Renal cortical epithelial cell (primary cell): ENCODE results near the gene CCDC18. TPM values are rescaled to one million over a fixed set of nuclear protein-coding genes. Genes with fewer than 3 reads are reported as not detected.
"Not testable (repeated sequence)": the region's sequence is repeated elsewhere in the genome, so short reads cannot be mapped to it uniquely, and the experiment has no call there.

Source experiments
- DNase-seq: peaks from one replicate; pipeline ENCODE4 v3.0.0-alpha.2; 2011; ENCODE audit warnings: low read depth
- total RNA-seq: library from RNA; depleted of rRNA; stranded (reverse); fragments of >200 nt; gene quantifications from 2 replicates; pipeline ENCODE4 v1.2.3, GENCODE V29; 2014

The CCDC18 gene
- total RNA-seq, 1 donor from 2014 or later, result 9.7 TPM

DNA sequence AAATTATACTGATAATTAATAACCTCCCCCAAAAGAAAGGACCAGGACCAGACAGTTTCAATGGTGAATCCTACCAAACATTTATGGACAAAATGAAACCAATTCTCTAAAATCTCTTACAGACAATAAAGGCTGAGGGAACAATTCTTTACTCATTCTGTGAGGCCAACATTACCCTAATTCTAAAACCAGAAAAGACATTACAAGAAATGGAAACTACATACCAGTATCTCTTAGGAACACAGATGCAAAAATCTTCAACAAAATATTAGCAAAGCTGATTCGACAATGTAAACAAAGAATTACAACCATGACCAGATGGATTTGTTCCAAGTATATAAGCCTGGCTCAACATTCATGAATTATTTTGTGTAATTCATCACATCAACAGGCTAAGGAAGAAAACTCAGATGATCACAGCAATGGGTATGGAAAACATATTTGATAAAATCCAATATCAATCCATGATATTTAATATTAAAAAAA is 8.9 kb upstream of the CCDC18 start:
- no peak for DNase-seq

DNA sequence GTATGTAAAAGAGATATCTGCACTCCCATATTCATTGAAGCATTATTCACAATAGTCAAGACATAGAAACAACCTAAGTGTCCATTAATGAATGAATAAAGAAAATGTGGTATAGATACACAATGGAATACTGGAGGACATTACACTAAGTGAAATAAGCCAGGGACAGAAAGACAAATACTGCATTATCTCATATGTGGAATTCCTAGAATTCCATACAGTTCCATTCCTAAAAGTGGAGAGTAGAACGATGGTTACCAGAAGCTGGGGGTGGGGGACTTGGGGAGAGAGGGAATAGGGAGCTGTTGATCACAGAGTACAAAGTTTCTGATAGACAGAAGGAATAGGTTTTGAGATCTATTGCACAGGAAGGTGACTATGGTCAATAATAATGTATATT is 7.7 kb upstream of the CCDC18 start:
- DNase-seq, result no peak

- not testable (repeated sequence) for DNase-seq
Measured at GRCh38 chr1:93174638-93175037, 5.9 kb upstream of the CCDC18 start.

- DNase-seq, result peak; percentile 52
Measured at GRCh38 chr1:93177991-93178390, 2.5 kb upstream of the CCDC18 start.

DNA sequence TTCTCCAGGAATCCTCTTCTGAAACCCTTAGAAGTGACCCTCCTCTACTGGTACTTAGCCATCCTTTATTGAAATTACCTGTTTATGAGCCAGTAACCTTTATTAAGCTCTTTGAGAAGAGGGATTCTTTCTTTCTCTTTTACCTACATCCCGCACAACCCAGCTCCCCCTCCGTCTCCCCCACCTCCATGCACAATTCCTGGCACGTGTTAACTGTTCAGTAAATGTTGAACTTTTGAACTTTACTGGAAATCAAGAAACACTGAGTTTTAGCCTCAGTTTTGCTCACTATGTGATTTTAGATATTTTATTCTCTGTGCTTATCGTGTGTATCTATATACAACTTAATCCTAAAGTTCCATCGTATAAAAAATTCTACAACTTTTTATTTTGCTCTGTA is 2.1 kb upstream of the CCDC18 start:
- peak; percentile 9 for DNase-seq

DNA sequence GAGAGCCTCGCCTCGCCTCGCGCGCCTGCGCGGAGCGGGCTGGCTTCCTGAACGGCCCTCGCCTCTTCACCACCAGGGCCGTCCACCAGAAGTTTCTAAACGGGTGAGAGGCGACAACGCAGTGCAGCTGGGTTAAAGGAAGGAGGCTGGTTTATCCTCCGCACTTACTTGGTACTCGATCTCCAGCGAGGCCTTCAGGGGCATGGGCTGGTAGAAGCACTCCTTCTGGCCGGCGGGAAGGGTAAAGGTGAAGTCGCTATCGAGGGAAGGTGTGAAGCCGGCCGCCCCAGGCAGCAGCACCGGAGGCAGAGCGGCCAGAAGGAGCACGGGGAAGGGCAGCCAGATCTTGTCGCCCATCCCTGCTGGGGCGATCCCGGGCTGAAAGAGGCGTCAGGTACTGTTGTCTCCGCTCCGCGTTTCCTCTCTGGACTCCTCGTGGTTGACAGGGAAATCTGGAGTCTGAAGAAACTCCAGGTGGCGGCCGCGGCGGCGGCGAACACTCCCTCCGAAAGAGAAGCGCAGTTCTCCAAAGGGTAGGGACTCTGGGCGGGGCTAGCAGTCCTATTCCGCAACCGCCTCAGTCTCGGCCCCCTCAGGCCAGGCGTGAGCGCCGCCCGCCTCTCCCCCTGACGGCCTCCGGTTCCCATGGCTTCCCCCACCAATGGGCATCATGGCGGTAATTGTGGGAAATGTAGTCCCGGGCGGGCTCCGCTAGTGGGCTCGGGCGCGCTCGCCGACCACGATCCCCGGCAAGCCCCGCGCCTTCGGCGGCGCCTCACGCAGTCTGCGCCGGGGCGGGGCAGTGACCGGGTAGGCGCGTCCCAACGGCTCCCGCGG is 420 bp upstream of the CCDC18 start, which contains the start of gene TMED5:
Gene TMED5, minus strand, starts transcription at position 528 of the 837 bp plus-strand sequence. Its CDS starts 171 bp downstream, at position 357.
- DNase-seq, result peak; percentile 92

DNA sequence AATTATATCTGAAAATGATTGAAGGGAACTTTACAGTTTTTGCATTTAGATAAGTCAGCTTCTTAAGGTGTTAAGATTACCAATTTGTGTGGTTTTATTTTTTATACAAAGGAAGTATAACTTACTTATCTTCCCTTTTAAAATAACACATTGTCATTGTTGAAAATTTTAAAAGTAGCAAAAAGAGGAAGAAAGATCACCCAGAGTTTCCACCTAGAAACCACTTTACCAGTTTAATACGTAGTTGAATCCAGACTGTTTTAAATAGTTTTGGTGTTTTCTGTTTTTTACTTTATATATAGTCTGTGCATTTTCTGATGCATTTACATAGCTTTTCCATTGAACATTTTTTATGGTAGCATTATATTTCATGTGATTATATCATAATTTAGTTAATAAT is 6.1 kb downstream of the CCDC18 start:
- DNase-seq, result no peak

GRCh38 chr1:93190432-93190831 is 9.9 kb downstream of the CCDC18 start:
- DNase-seq, result no peak

DNA sequence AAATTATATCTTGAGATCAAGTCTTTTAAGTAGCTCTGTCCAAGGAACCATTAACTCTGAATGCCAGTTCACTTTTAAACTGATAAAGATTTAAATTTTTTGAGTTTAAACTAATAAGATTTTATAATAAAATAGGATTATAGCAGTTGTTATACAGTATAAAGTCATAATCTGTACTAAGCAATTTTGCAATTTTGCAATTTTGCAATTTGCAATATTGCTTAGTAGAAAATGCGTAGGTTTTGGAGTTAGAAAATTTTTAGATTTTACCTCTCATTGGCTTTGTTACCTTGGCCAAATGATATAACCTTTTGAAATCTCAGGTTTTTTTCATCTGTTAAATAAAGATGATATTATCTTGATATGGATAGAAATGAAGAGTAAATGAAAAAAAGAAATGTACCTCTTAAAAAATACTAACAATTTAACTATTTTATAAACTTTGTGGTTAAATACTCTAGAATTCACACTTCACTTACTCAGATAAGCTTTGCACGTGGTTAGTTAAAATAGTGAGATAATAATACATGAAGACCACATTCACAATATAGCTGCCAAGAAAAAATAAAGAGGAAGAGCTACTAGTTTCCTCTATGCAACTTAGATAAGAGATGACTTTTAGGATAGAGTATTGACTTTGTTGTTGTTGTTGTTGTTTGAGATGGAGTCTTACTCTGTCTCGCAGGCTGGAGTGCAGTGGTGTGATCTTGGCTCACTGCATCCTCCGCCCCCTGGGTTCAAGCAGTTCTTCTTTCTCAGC is 13.9 kb downstream of the CCDC18 start:
- DNase-seq, result no peak

GRCh38 chr1:93196591-93196990 is 16.1 kb downstream of the CCDC18 start:
- peak; percentile 34 for DNase-seq

DNA sequence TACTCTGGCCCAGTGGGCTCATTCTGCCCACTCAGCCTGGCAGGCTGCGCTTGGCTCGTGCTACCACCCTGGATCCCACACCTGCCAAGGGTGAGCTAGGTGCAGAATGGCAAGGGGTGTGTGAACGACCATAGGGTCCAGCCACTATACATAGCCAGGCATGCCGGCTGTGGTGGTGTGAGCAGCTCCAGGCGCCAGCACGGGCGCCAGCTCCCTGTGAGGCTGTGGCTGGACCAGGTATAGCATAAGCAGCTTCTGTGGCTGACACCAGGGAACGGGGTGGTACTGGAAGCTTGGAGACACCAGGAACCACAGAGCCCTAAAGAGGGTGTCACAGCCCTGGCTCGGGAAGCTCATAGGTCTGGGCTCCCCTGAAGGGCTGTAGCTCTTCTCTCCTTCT is 18.6 kb downstream of the CCDC18 start:
- no peak for DNase-seq

DNA sequence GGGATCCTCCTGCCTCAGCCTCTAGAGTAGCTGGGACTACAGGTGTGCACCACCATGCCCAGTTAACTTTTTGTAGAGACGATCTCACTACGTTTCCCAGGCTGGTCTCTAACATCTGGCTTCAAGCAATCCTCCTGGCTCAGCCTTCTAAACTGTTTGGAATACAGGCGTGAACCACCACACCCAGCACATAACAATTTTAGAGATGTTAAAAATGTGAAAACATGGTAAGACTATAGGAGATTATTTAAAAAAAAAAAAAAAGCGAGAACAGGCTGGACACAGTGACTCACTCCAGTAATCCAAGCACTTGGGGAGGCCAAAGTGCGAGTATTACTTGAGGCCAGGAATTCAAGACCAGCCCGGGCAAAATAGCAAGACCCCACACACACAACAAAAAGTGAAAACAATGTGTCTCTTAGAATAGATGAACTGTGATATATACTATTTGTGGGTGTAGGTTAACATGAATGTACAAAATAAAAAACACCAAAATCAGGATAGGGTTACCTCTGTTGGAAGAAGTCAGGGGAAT is 19.6 kb downstream of the CCDC18 start:
- no peak for DNase-seq

GRCh38 chr1:93200714-93201113 is 20.2 kb downstream of the CCDC18 start:
- DNase-seq, result no peak

GRCh38 chr1:93205892-93206566 is 25.5 kb downstream of the CCDC18 start:
- no peak for DNase-seq

DNA sequence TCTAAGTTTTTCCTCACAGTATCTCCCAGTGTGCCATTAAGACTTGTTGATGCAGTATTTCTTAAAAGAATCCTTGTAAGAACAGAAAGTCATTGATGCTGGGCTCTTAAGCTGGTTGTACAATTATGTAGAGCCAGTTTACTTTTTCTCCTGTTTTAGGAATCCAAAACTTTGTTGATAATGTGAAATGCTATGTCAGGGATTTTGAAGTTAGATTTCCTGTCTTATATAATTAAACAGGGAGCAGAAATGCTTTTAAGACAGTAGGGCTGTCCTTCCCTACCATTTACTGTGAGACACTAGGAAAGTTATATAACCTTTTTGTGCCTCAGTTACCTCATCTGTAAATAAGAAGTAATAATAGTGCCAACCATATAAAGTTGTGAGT is 26.0 kb downstream of the CCDC18 start:
- DNase-seq, result no peak

DNA sequence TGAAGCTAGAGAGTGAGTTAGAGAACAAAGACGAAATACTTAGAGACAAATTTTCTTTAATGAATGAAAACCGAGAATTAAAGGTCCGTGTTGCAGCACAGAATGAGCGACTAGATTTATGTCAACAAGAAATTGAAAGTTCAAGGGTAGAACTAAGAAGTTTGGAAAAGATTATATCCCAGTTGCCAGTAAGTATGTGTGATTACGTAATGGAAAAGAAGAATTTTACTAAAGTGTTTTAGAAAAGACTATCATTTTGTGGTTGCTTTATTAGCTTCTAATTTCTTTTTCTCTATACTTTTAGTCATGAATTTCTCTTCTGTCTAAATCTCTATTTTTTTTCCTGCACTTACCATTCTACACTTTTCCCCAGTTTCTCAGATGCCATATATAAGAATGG is 26.7 kb downstream of the CCDC18 start:
- no peak for DNase-seq

GRCh38 chr1:93215322-93215721 is 34.8 kb downstream of the CCDC18 start:
- DNase-seq, result no peak

GRCh38 chr1:93219443-93219842 is 38.9 kb downstream of the CCDC18 start:
- DNase-seq, result peak; percentile 68

- not testable (repeated sequence) for DNase-seq
Measured at GRCh38 chr1:93220716-93221115, 40.2 kb downstream of the CCDC18 start.

DNA sequence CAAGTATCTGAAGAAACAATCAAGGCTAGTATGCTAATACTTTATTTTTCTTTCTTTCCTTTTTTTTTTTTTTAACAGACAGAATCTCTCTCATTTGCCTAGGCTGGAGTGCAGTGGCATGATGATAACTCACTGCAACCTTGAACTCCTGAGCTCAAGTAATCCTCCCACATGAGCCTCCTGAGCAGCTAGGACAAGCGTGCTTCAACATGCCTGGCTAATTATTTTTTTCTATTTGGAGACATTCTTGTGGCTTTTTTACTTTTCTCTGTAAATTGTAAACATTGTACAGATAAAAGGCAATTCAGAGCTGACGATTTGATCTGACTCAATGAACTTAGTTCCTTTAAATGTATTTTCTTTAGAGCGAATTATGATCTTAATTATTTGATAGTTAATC is 41.4 kb downstream of the CCDC18 start:
- DNase-seq, result no peak

- no peak for DNase-seq
Measured at GRCh38 chr1:93223023-93223675, 42.6 kb downstream of the CCDC18 start.
